ENCODE results near the gene LDAF1.

LDAF1 gene

GRCh38 chr16:21218153-21218552 is 59.7 kb downstream of the LDAF1 start:
- Histone ChIP-seq H3K14ac (ENCODE audit: low read length in 2 of 2) (no peak overlapping the region), H2BK15ac (ENCODE audit: low read depth, poor library complexity, severe bottlenecking) (no peak overlapping the region), H3K9ac (ENCODE audit: low read length) (no peak overlapping the region), H3K27ac (ENCODE audit: low read length, poor library complexity, severe bottlenecking) (no peak overlapping the region), H4K91ac (ENCODE audit: low read length) (no peak overlapping the region), H3K4me2 (ENCODE audit: low read length, poor library complexity, severe bottlenecking) (no peak overlapping the region), H3K23ac (ENCODE audit: low read length in 2 of 2) (no peak overlapping the region), H3K4ac (ENCODE audit: low read depth in 1 of 2, low read length in 2 of 2) (no peak overlapping the region), H2AK5ac (ENCODE audit: low read length, severe bottlenecking) (no peak overlapping the region), H3K18ac (ENCODE audit: low read depth in 1 of 2, low read length in 2 of 2) (no peak overlapping the region), H3K4me1 (ENCODE audit: control insufficient read depth, insufficient read depth, low read depth, low read length) (no peaks in the 10 kb centered on the region), H3K4me3 (ENCODE audit: insufficient read depth in 1 of 2, low read depth in 1 of 2, low read length in 2 of 2) (no peak overlapping the region), H2BK120ac (ENCODE audit: low read depth, low read length) (no peak overlapping the region), H2BK12ac (ENCODE audit: low read length in 2 of 2) (no peak overlapping the region), H4K8ac (ENCODE audit: low read length) (no peak overlapping the region), H2AFZ (ENCODE audit: low read depth, low read length) (no peak overlapping the region), H2BK5ac (ENCODE audit: low read depth, low read length, poor library complexity, severe bottlenecking) (no peak overlapping the region), H3K36me3 (ENCODE audit: control insufficient read depth in 1 of 2, insufficient read depth in 2 of 2, low read depth in 1 of 2, low read length in 2 of 2) (no peaks in the 10 kb centered on the region), H3K27me3 (ENCODE audit: control insufficient read depth in 1 of 2, insufficient read depth in 1 of 2, low read length in 2 of 2) (peaks cover 4 to 40% of the 10 kb centered on the region in 2 experiments), H3K9me3 (ENCODE audit: control insufficient read depth, low read length) (peaks cover 3% of the 10 kb centered on the region), H3K79me1 (replicated peaks; ENCODE audit: low read length, poor library complexity, severe bottlenecking) (no peaks in the 10 kb centered on the region)
- no peak for DNase-seq
- 83% methylated on average over 7 of the region's 7 CpGs for WGBS

DNA sequence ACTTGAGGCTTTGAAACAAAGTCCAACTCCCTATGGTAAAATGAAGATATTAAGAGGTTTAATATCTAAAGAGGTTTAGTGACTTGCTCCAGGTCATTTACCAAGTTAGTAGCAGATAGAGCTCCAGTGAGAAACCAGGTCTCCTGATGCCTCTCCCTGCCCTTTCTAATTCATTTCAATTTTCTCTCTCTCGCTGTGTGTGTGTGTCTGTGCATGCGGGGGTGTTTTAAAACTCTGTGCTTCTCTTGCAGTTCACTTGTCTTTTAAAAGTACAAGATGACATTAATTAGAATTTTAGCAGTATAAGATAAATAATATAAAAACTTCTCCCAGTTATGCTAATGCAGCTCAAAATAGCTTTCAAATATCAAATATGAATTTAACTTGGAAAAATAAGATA is 61.1 kb downstream of the LDAF1 start:
- H3K4me3 ChIP-seq (ENCODE audit: insufficient read depth in 1 of 2, low read depth in 1 of 2, low read length in 2 of 2), result no peak overlapping the region
- no peaks in the 10 kb centered on the region for H3K36me3 ChIP-seq (ENCODE audit: control insufficient read depth in 1 of 2, insufficient read depth in 2 of 2, low read depth in 1 of 2, low read length in 2 of 2)
- H3K27me3 ChIP-seq (ENCODE audit: control insufficient read depth in 1 of 2, insufficient read depth in 1 of 2, low read length in 2 of 2), result peaks cover 0 to 40% of the 10 kb centered on the region in 2 experiments
- no peak overlapping the region for H3K27ac ChIP-seq (ENCODE audit: low read length, poor library complexity, severe bottlenecking)
- H3K4me2 ChIP-seq (ENCODE audit: low read length, poor library complexity, severe bottlenecking), result no peak overlapping the region
- no CpG with 5 or more reads among the region's 2 CpGs for WGBS
- no peak overlapping the region for H4K8ac ChIP-seq (ENCODE audit: low read length)
- H2BK15ac ChIP-seq (ENCODE audit: low read depth, poor library complexity, severe bottlenecking), result no peak overlapping the region
- no peak overlapping the region for H3K4ac ChIP-seq (ENCODE audit: low read depth in 1 of 2, low read length in 2 of 2)
- peaks cover 3% of the 10 kb centered on the region for H3K9me3 ChIP-seq (ENCODE audit: control insufficient read depth, low read length)
- no peaks in the 10 kb centered on the region for H3K79me1 ChIP-seq (replicated peaks; ENCODE audit: low read length, poor library complexity, severe bottlenecking)
- H2BK12ac ChIP-seq (ENCODE audit: low read length in 2 of 2), result no peak overlapping the region
- no peak overlapping the region for H3K23ac ChIP-seq (ENCODE audit: low read length in 2 of 2)
- no peak overlapping the region for H2AFZ ChIP-seq (ENCODE audit: low read depth, low read length)
- no peak overlapping the region for H4K91ac ChIP-seq (ENCODE audit: low read length)
- H3K18ac ChIP-seq (ENCODE audit: low read depth in 1 of 2, low read length in 2 of 2), result no peak overlapping the region
- H3K9ac ChIP-seq (ENCODE audit: low read length), result no peak overlapping the region
- H2BK5ac ChIP-seq (ENCODE audit: low read depth, low read length, poor library complexity, severe bottlenecking), result no peak overlapping the region
- H2BK120ac ChIP-seq (ENCODE audit: low read depth, low read length), result no peak overlapping the region
- no peaks in the 10 kb centered on the region for H3K4me1 ChIP-seq (ENCODE audit: control insufficient read depth, insufficient read depth, low read depth, low read length)
- H2AK5ac ChIP-seq (ENCODE audit: low read length, severe bottlenecking), result no peak overlapping the region
- H3K14ac ChIP-seq (ENCODE audit: low read length in 2 of 2), result no peak overlapping the region
- DNase-seq, result no peak

DNA sequence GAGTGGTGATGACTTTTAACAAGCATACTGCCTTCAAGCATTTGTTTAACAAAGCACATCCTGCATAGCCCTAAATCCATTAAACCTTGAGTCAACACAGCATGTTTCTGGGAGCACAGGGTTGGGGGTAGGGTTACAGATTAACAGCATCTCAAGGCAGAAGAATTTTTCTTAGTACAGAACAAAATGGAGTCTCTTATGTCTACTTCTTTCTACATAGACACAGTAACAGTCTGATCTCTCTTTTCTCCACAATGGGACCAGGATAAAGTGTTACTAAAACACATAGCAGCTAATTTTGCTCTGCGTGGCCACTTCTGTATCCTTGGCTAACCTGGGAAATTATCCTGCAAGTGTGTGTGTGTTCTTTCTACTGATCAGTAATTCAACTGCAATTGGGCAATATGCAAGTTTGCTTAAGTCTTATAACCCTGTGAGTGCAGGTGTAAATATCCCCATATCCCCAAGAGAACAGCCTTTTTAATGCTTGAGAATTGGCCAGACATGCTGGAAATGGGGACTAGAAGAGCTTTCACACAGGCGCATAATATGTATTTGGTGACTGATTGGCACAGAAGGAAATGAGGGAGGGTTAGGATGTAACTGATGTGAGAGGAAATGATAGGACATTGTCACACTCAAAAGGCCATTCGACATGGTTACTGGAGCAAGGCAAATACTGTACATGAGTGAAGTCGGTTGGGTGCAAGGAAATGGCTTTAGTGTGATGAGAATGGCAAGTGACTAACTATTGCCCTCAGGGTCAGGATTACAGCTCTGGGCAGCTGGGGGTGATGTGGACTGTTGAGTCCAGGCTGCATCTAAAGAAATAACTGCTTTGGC is 64.2 kb downstream of the LDAF1 start:
- Histone ChIP-seq H2AFZ (ENCODE audit: low read depth, low read length) (no peak overlapping the region), H2BK12ac (ENCODE audit: low read length in 2 of 2) (no peak overlapping the region)
- 71% methylated on average over 4 of the region's 4 CpGs for WGBS

GRCh38 chr16:21223787-21224186 is 65.3 kb downstream of the LDAF1 start:
- no peak overlapping the region for H3K9ac ChIP-seq (ENCODE audit: low read length)
- H3K36me3 ChIP-seq (ENCODE audit: control insufficient read depth in 1 of 2, insufficient read depth in 2 of 2, low read depth in 1 of 2, low read length in 2 of 2), result no peaks in the 10 kb centered on the region
- no peak overlapping the region for H2BK12ac ChIP-seq (ENCODE audit: low read length in 2 of 2)
- no peak overlapping the region for H2BK15ac ChIP-seq (ENCODE audit: low read depth, poor library complexity, severe bottlenecking)
- no peak overlapping the region for H3K14ac ChIP-seq (ENCODE audit: low read length in 2 of 2)
- H3K27me3 ChIP-seq (ENCODE audit: control insufficient read depth in 1 of 2, insufficient read depth in 1 of 2, low read length in 2 of 2), result peaks cover 4 to 38% of the 10 kb centered on the region in 2 experiments
- H2AFZ ChIP-seq (ENCODE audit: low read depth, low read length), result no peak overlapping the region
- no peak overlapping the region for H4K91ac ChIP-seq (ENCODE audit: low read length)
- no peaks in the 10 kb centered on the region for H3K79me1 ChIP-seq (replicated peaks; ENCODE audit: low read length, poor library complexity, severe bottlenecking)
- no peak overlapping the region for H3K23ac ChIP-seq (ENCODE audit: low read length in 2 of 2)
- H2BK5ac ChIP-seq (ENCODE audit: low read depth, low read length, poor library complexity, severe bottlenecking), result no peak overlapping the region
- no peak overlapping the region for H3K18ac ChIP-seq (ENCODE audit: low read depth in 1 of 2, low read length in 2 of 2)
- WGBS, result 86% methylated on average over 3 of the region's 9 CpGs
- no peak overlapping the region for H3K4me2 ChIP-seq (ENCODE audit: low read length, poor library complexity, severe bottlenecking)
- H3K9me3 ChIP-seq (ENCODE audit: control insufficient read depth, low read length), result peaks cover 3% of the 10 kb centered on the region
- H4K8ac ChIP-seq (ENCODE audit: low read length), result no peak overlapping the region
- H2AK5ac ChIP-seq (ENCODE audit: low read length, severe bottlenecking), result no peak overlapping the region
- H3K4me1 ChIP-seq (ENCODE audit: control insufficient read depth, insufficient read depth, low read depth, low read length), result no peaks in the 10 kb centered on the region
- H3K27ac ChIP-seq (ENCODE audit: low read length, poor library complexity, severe bottlenecking), result no peak overlapping the region
- no peak for DNase-seq
- H3K4me3 ChIP-seq (ENCODE audit: insufficient read depth in 1 of 2, low read depth in 1 of 2, low read length in 2 of 2), result no peak overlapping the region
- no peak overlapping the region for H2BK120ac ChIP-seq (ENCODE audit: low read depth, low read length)
- no peak overlapping the region for H3K4ac ChIP-seq (ENCODE audit: low read depth in 1 of 2, low read length in 2 of 2)

More for the DNA sequence above, 64.2 kb downstream of the LDAF1 start:
- no peak overlapping the region for H3K9ac ChIP-seq (ENCODE audit: low read length)
- H3K4me1 ChIP-seq (ENCODE audit: control insufficient read depth, insufficient read depth, low read depth, low read length), result no peaks in the 10 kb centered on the region
- H2BK15ac ChIP-seq (ENCODE audit: low read depth, poor library complexity, severe bottlenecking), result no peak overlapping the region
- no peak for DNase-seq
- no peak overlapping the region for H2BK5ac ChIP-seq (ENCODE audit: low read depth, low read length, poor library complexity, severe bottlenecking)
- no peak overlapping the region for H3K4ac ChIP-seq (ENCODE audit: low read depth in 1 of 2, low read length in 2 of 2)
- H3K36me3 ChIP-seq (ENCODE audit: control insufficient read depth in 1 of 2, insufficient read depth in 2 of 2, low read depth in 1 of 2, low read length in 2 of 2), result no peaks in the 10 kb centered on the region
- peaks cover 3% of the 10 kb centered on the region for H3K9me3 ChIP-seq (ENCODE audit: control insufficient read depth, low read length)
- H3K79me1 ChIP-seq (replicated peaks; ENCODE audit: low read length, poor library complexity, severe bottlenecking), result no peaks in the 10 kb centered on the region
- H3K4me2 ChIP-seq (ENCODE audit: low read length, poor library complexity, severe bottlenecking), result no peak overlapping the region
- H3K14ac ChIP-seq (ENCODE audit: low read length in 2 of 2), result no peak overlapping the region
- no peak overlapping the region for H3K23ac ChIP-seq (ENCODE audit: low read length in 2 of 2)
- peak overlapping the region; percentile 47 for H3K27ac ChIP-seq (ENCODE audit: low read length, poor library complexity, severe bottlenecking)
- no peak overlapping the region for H3K4me3 ChIP-seq (ENCODE audit: insufficient read depth in 1 of 2, low read depth in 1 of 2, low read length in 2 of 2)
- H3K18ac ChIP-seq (ENCODE audit: low read depth in 1 of 2, low read length in 2 of 2), result no peak overlapping the region
- H4K8ac ChIP-seq (ENCODE audit: low read length), result no peak overlapping the region
- no peak overlapping the region for H2AK5ac ChIP-seq (ENCODE audit: low read length, severe bottlenecking)
- no peak overlapping the region for H2BK120ac ChIP-seq (ENCODE audit: low read depth, low read length)
- H3K27me3 ChIP-seq (ENCODE audit: control insufficient read depth in 1 of 2, insufficient read depth in 1 of 2, low read length in 2 of 2), result peaks cover 0 to 36% of the 10 kb centered on the region in 2 experiments
- no peak overlapping the region for H4K91ac ChIP-seq (ENCODE audit: low read length)
